Common myeloid progenitor, CD34-positive (primary cell): Measurements from ENCODE around the gene B4GALT5. TPM values are rescaled to one million over a fixed set of nuclear protein-coding genes. Genes with fewer than 3 reads are reported as not detected.
"Not testable (repeated sequence)": the region's sequence is repeated elsewhere in the genome, so short reads cannot be mapped to it uniquely, and the experiment has no call there.

Experiments used
- CTCF ChIA-PET: fragments of 350-600 bp; sonication (Branson Sonifier 250); formaldehyde crosslinking; loops from one replicate; lab custom pipeline; 2021; ENCODE audit warnings: antibody characterized with exemption; lab: Charles Lee
- POLR2A ChIA-PET: fragments of 350-600 bp; sonication (Branson Sonifier 250); formaldehyde crosslinking; loops from one replicate; lab custom pipeline; 2021; ENCODE audit warnings: antibody characterized with exemption; lab: Charles Lee
- DNase-seq, 3 donors: peaks; one replicate each; pipeline versions ENCODE4 v3.0.0 to v3.0.0-alpha.2; 2013
- H3K27ac ChIP-seq, 2 experiments: 1 replicate in 1 of 2; 2 replicates in 1 of 2; pipeline ENCODE4 v1.7.0; 2013; ENCODE audit warnings: inconsistent platforms in 2 of 2, low read length in 2 of 2, mild to moderate bottlenecking in 2 of 2, low read depth in 1 of 2, moderate library complexity in 1 of 2; ENCODE audit not compliant: severe bottlenecking in 2 of 2, insufficient read depth in 1 of 2, poor library complexity in 1 of 2
- H3K27me3 ChIP-seq, 5 experiments: replicated peaks in 2 of 5; 1 replicate in 3 of 5; 2 replicates in 2 of 5; pipeline versions ENCODE4 v1.6.1 to v1.7.0; 2013; ENCODE audit warnings: low read length in 4 of 5, mild to moderate bottlenecking in 2 of 5, moderate library complexity in 2 of 5, inconsistent platforms in 1 of 5; ENCODE audit not compliant: insufficient read depth in 5 of 5, control insufficient read depth in 4 of 5
- H3K36me3 ChIP-seq, 4 experiments: 1 replicate in 2 of 4; 2 replicates in 2 of 4; pipeline versions ENCODE4 v1.6.1 to v1.7.0; 2013; ENCODE audit warnings: low read length in 3 of 4, control low read depth in 1 of 4, mild to moderate bottlenecking in 1 of 4; ENCODE audit not compliant: control insufficient read depth in 4 of 4, insufficient read depth in 4 of 4
- H3K4me1 ChIP-seq, 4 experiments: 1 replicate in 3 of 4; 2 replicates in 1 of 4; pipeline versions ENCODE4 v1.6.1 to v1.7.1; 2013; ENCODE audit warnings: low read length in 3 of 4, mild to moderate bottlenecking in 3 of 4, control low read depth in 1 of 4, inconsistent platforms in 1 of 4, moderate library complexity in 1 of 4; ENCODE audit not compliant: control insufficient read depth in 4 of 4, insufficient read depth in 4 of 4; ENCODE audit errors: control extremely low read depth in 1 of 4
- H3K4me3 ChIP-seq, 7 experiments: 1 replicate in 4 of 7; 2 replicates in 3 of 7; pipeline versions ENCODE4 v1.5.1 to v1.7.0; 2013; ENCODE audit warnings: mild to moderate bottlenecking in 7 of 7, low read length in 6 of 7, moderate library complexity in 6 of 7, inconsistent platforms in 2 of 7, low read depth in 2 of 7, control low read depth in 1 of 7; ENCODE audit not compliant: insufficient read depth in 4 of 7, control insufficient read depth in 1 of 7; ENCODE audit errors: extremely low read depth in 1 of 7
- H3K9me3 ChIP-seq, 5 experiments: 1 replicate in 4 of 5; 2 replicates in 1 of 5; pipeline versions ENCODE4 v1.6.1 to v1.7.1; 2013; ENCODE audit warnings: low read length in 4 of 5, mild to moderate bottlenecking in 2 of 5, inconsistent platforms in 1 of 5, low read depth in 1 of 5, moderate library complexity in 1 of 5; ENCODE audit not compliant: control insufficient read depth in 4 of 5, insufficient read depth in 2 of 5; ENCODE audit errors: control extremely low read depth in 1 of 5
- WGBS: methylation state at CpG from one replicate; pipeline ENCODE4 v1.1.5; 2013; ENCODE audit not compliant: insufficient coverage; 5-methylcytosine and 5-hydroxymethylcytosine counted together
- polyA plus RNA-seq: library from polyadenylated mRNA; unstranded; fragments of 120-200 nt; gene quantifications from one replicate; pipeline ENCODE4 v1.2.1, GENCODE V29; 2013

The B4GALT5 gene
- 13.0 TPM for polyA plus RNA-seq

GRCh38 chr20:49713753-49714712, at the start of gene B4GALT5:
B4GALT5 (minus strand) TSS chr20:49713878; CDS start chr20:49713690, 188 bp downstream.
- POLR2A ChIA-PET: interaction anchor here (0.6 to 1.0 kb wide), 2 partner anchors 17 to 566 kb away, joined by 3 read pairs; no protein-coding TSS in a partner anchor
- H3K9me3 ChIP-seq: no peaks in the 10 kb centered on the region
- H3K4me3 ChIP-seq: peak within 1 kb of the TSS; percentile 64 to 93 (median 85)
- WGBS: 6% methylated on average over 54 of the region's 70 CpGs
- CTCF ChIA-PET: interaction anchor here (1.2 to 2.3 kb wide), 2 partner anchors 10 to 30 kb away, joined by 3 to 10 read pairs; no protein-coding TSS in a partner anchor
- H3K4me1 ChIP-seq: peaks cover 3 to 30% (median 19%) of the 10 kb centered on the region in 4 experiments
- H3K27ac ChIP-seq: peak within 1 kb of the TSS; percentile 50 to 83
- DNase-seq: peak; percentile 83 to 93 (median 90)
- H3K27me3 ChIP-seq: no peaks in the 10 kb centered on the region
- no peaks in the 10 kb centered on the region for H3K36me3 ChIP-seq

GRCh38 chr20:49762940-49763766, 49.5 kb upstream of the B4GALT5 start:
- H3K27ac ChIP-seq: peak overlapping the region in 1 of 2 experiments; percentile 7
- H3K9me3 ChIP-seq: no peaks in the 10 kb centered on the region
- H3K4me3 ChIP-seq: no peak overlapping the region
- H3K36me3 ChIP-seq: no peaks in the 10 kb centered on the region
- 97% methylated on average over 11 of the region's 12 CpGs for WGBS
- CTCF ChIA-PET: interaction anchor here (1.5 kb wide), 1 partner anchor 14 kb away, joined by 3 read pairs; no protein-coding TSS in a partner anchor
- peaks cover 2 to 29% (median 3%) of the 10 kb centered on the region in 4 experiments for H3K4me1 ChIP-seq
- no peak for DNase-seq
- POLR2A ChIA-PET: no interaction called here
- no peaks in the 10 kb centered on the region for H3K27me3 ChIP-seq

- H3K27ac ChIP-seq, POLR2A ChIA-PET, H3K4me3 ChIP-seq, H3K27me3 ChIP-seq, H3K9me3 ChIP-seq, DNase-seq, H3K36me3 ChIP-seq: not testable (repeated sequence)
- peaks cover 0 to 22% (median 1%) of the 10 kb centered on the region in 4 experiments for H3K4me1 ChIP-seq
- CTCF ChIA-PET: interaction anchor here (1.5 kb wide), 1 partner anchor 16 kb away, joined by 3 read pairs; no protein-coding TSS in a partner anchor
- 93% methylated on average over 3 of the region's 7 CpGs for WGBS
Measured at GRCh38 chr20:49761888-49762287, 48.2 kb upstream of the B4GALT5 start.

- Histone ChIP-seq H3K4me3 (no peak overlapping the region), H3K4me1 (no peaks in the 10 kb centered on the region), H3K27ac (no peak overlapping the region), H3K36me3 (no peaks in the 10 kb centered on the region), H3K9me3 (peaks cover 0 to 5% (median 0%) of the 10 kb centered on the region in 5 experiments), H3K27me3 (peaks cover 0 to 4% (median 0%) of the 10 kb centered on the region in 5 experiments)
- no peak for DNase-seq
- CTCF ChIA-PET: no interaction called here
- WGBS: 97% methylated on average over 4 of the region's 7 CpGs
- POLR2A ChIA-PET: no interaction called here
Measured at GRCh38 chr20:49759266-49759950, 45.7 kb upstream of the B4GALT5 start.

- POLR2A ChIA-PET: no interaction called here
Measured at GRCh38 chr20:49758781-49759180, 45.1 kb upstream of the B4GALT5 start.

GRCh38 chr20:49757597-49757996, 43.9 kb upstream of the B4GALT5 start:
- ChIA-PET POLR2A (no interaction called here), CTCF (interaction anchor here (0.6 to 1.3 kb wide), 3 partner anchors 8 to 89 kb away, joined by 3 read pairs; no protein-coding TSS in a partner anchor)
- Histone ChIP-seq H3K9me3 (peaks cover 0 to 5% (median 0%) of the 10 kb centered on the region in 5 experiments), H3K4me3 (no peak overlapping the region), H3K4me1 (no peaks in the 10 kb centered on the region), H3K27ac (no peak overlapping the region), H3K27me3 (peaks cover 0 to 4% (median 0%) of the 10 kb centered on the region in 5 experiments), H3K36me3 (no peaks in the 10 kb centered on the region)
- DNase-seq: no peak
- 100% methylated on average over 1 of the region's 4 CpGs for WGBS

More at GRCh38 chr20:49758781-49759180, 45.1 kb upstream of the B4GALT5 start:
- CTCF ChIA-PET: no interaction called here
- Histone ChIP-seq H3K4me1 (no peaks in the 10 kb centered on the region), H3K27ac (no peak overlapping the region), H3K4me3 (no peak overlapping the region), H3K9me3 (peaks cover 0 to 5% (median 0%) of the 10 kb centered on the region in 5 experiments), H3K27me3 (peaks cover 0 to 4% (median 0%) of the 10 kb centered on the region in 5 experiments), H3K36me3 (no peaks in the 10 kb centered on the region)
- WGBS: 87% methylated on average over 6 of the region's 6 CpGs
- no peak for DNase-seq
